B cell (primary cell): ENCODE measurements around the gene KDM6B. TPM values are rescaled to one million over a fixed set of nuclear protein-coding genes. Genes with fewer than 3 reads are reported as not detected.
A peak's percentile ranks its signal among the peaks of the same experiment; 100 is the strongest.

ENCODE experiments used
- ATAC-seq: fragments of 200-7000 bp; cut with Tn5 transposase; one replicate; pipeline ENCODE4 v1.10.0; 2021; ENCODE audit warnings: low read depth, mild to moderate bottlenecking, moderate number of reproducible peaks, moderate library complexity
- CTCF ChIA-PET: fragments of 350-600 bp; sonication (Branson Sonifier 250); formaldehyde crosslinking; loops from one replicate; lab custom pipeline; 2021; ENCODE audit warnings: antibody characterized with exemption, inconsistent platforms; lab: Charles Lee
- POLR2A ChIA-PET: fragments of 350-600 bp; sonication (Branson Sonifier 250); formaldehyde crosslinking; loops from one replicate; lab custom pipeline; 2021; ENCODE audit warnings: antibody characterized with exemption; lab: Charles Lee
- DNase-seq: peaks from one replicate; pipeline ENCODE4 v3.0.0; 2013
- H2AFZ ChIP-seq: 2 replicates; pipeline ENCODE4 v1.6.1; 2012; ENCODE audit warnings: mild to moderate bottlenecking, low read depth, low read length; ENCODE audit not compliant: insufficient read depth, poor library complexity, severe bottlenecking
- H3K27ac ChIP-seq, 2 donors: 1 replicate in 1 of 2; 2 replicates in 1 of 2; pipeline ENCODE4 v1.5.1; 2012 to 2013; ENCODE audit warnings: low read length in 2 of 2, mild to moderate bottlenecking in 2 of 2, moderate library complexity in 1 of 2
- H3K27me3 ChIP-seq, 4 experiments: fragments of 200-600 bp in 1 of 4; sonication (generic) in 1 of 4; replicated peaks in 1 of 4; 1 replicate in 2 of 4; 2 replicates in 2 of 4; pipeline versions ENCODE4 v1.6.1 to v1.7.0; 2013 to 2016; ENCODE audit warnings: low read length in 3 of 4, mild to moderate bottlenecking in 2 of 4, mixed read lengths in 1 of 4, moderate library complexity in 1 of 4; ENCODE audit not compliant: insufficient read depth in 4 of 4, control insufficient read depth in 3 of 4; ENCODE audit errors: control extremely low read depth in 1 of 4
- H3K36me3 ChIP-seq, 2 experiments: replicated peaks in 1 of 2; 1 replicate in 1 of 2; 2 replicates in 1 of 2; pipeline versions ENCODE4 v1.6.1 to v1.7.1; 2013; ENCODE audit warnings: low read length in 1 of 2; ENCODE audit not compliant: insufficient read depth in 2 of 2, control insufficient read depth in 1 of 2; ENCODE audit errors: control extremely low read depth in 1 of 2, extremely low read depth in 1 of 2
- H3K4me1 ChIP-seq, 2 donors: fragments of 200-600 bp in 1 of 2; sonication (generic) in 1 of 2; 1 replicate in 1 of 2; 2 replicates in 1 of 2; pipeline versions ENCODE4 v1.5.1 to v1.6.1; 2013 to 2017; ENCODE audit warnings: low read length in 2 of 2; ENCODE audit not compliant: control insufficient read depth in 2 of 2, insufficient read depth in 2 of 2
- H3K4me2 ChIP-seq: replicated peaks from 2 replicates; pipeline ENCODE3; 2012; ENCODE audit warnings: mild to moderate bottlenecking, low read depth, low read length; ENCODE audit not compliant: poor library complexity, severe bottlenecking
- H3K4me3 ChIP-seq, 5 experiments: fragments of 200-600 bp in 1 of 5; sonication (generic) in 1 of 5; 1 replicate in 3 of 5; 2 replicates in 2 of 5; pipeline versions ENCODE4 v1.5.1 to v1.7.0; 2011 to 2016; ENCODE audit warnings: low read length in 4 of 5, mild to moderate bottlenecking in 4 of 5, low read depth in 2 of 5, control low read depth in 1 of 5, moderate library complexity in 1 of 5; ENCODE audit not compliant: insufficient read depth in 1 of 5; ENCODE audit errors: control extremely low read depth in 1 of 5, extremely low read depth in 1 of 5
- H3K79me2 ChIP-seq: fragments of 200-600 bp; sonication (generic); one replicate; pipeline ENCODE4 v1.6.0; 2016; ENCODE audit warnings: low read length; ENCODE audit not compliant: control insufficient read depth, insufficient read depth
- H3K9ac ChIP-seq: fragments of 200-600 bp; sonication (generic); 2 replicates; pipeline ENCODE4 v1.6.1; 2017; ENCODE audit warnings: mild to moderate bottlenecking, low read length, moderate library complexity
- H3K9me3 ChIP-seq, 3 donors: one replicate each; pipeline versions ENCODE4 v1.6.1 to v1.7.1; 2013; ENCODE audit warnings: low read length in 2 of 3; ENCODE audit not compliant: control insufficient read depth in 2 of 3, insufficient read depth in 1 of 3; ENCODE audit errors: control extremely low read depth in 1 of 3
- H4K20me1 ChIP-seq: 2 replicates; pipeline ENCODE4 v1.6.0; 2012; ENCODE audit warnings: mild to moderate bottlenecking, low read length; ENCODE audit not compliant: insufficient read depth, control insufficient read depth, poor library complexity, severe bottlenecking
- H3K27ac Mint-ChIP-seq: one replicate; pipeline ENCODE4 v1.8.0; 2021; ENCODE audit warnings: mixed read lengths
- H3K27me3 Mint-ChIP-seq: one replicate; pipeline ENCODE4 v1.8.0; 2021; ENCODE audit warnings: mixed read lengths
- H3K4me1 Mint-ChIP-seq: one replicate; pipeline ENCODE4 v1.8.0; 2021; ENCODE audit warnings: mixed read lengths
- H3K4me3 Mint-ChIP-seq: one replicate; pipeline ENCODE4 v1.8.0; 2021; ENCODE audit warnings: mixed read lengths
- H3K9me3 Mint-ChIP-seq: one replicate; pipeline ENCODE4 v1.8.0; 2022; ENCODE audit warnings: mixed read lengths; ENCODE audit not compliant: insufficient read depth
- CTCF ChIP-seq: fragments of 200-600 bp; IDR thresholded peaks from one replicate; pipeline ENCODE4 v1.8.0; 2022; ENCODE audit warnings: antibody characterized with exemption, mild to moderate bottlenecking
- EZH2 ChIP-seq: IDR thresholded peaks from 2 replicates; pipeline ENCODE4 v1.6.1; 2012; ENCODE audit warnings: borderline replicate concordance, low read depth, mild to moderate bottlenecking, moderate library complexity, low read length; ENCODE audit not compliant: insufficient read depth, poor library complexity, severe bottlenecking
- WGBS: methylation state at CpG from one replicate; pipeline ENCODE4 v1.1.5; 2013; ENCODE audit warnings: missing lambda C conversion rate; ENCODE audit not compliant: insufficient coverage; 5-methylcytosine and 5-hydroxymethylcytosine counted together
- intact Hi-C: fragments of 100-400 bp; cut with micrococcal nuclease; formaldehyde crosslinking; loops from one replicate; pipeline ENCODE4 v1.10.0; 2022
- polyA plus RNA-seq: library from polyadenylated mRNA; depleted of rRNA; stranded (reverse); fragments of >200 nt; gene quantifications from 2 replicates; pipeline ENCODE4 v1.2.3, GENCODE V29; 2012
- total RNA-seq, 2 donors: library from RNA; stranded (reverse); fragments of 120-200 nt in 1 of 2; gene quantifications; 1 replicate in 1 of 2; 2 replicates in 1 of 2; pipeline versions ENCODE4 v1.2.3 to v1.2.4, GENCODE V29; 2013 to 2022

The KDM6B gene
- total and polyA plus RNA-seq, 2 donors (not counting 1 experiment from before 2014, with no cell fraction given): 18.6 to 110 TPM

- peak within 1 kb of the TSS in 1 of 5 experiments; percentile 92 for H3K4me3 ChIP-seq
- H3K27me3 ChIP-seq: no peaks in the 10 kb centered on the region
- peaks cover 9% of the 10 kb centered on the region for H3K79me2 ChIP-seq
- H2AFZ ChIP-seq: no peak within 1 kb of the TSS
- Mint-ChIP-seq H3K9me3 (no peaks in the 10 kb centered on the region), H3K27ac (no peak within 1 kb of the TSS), H3K4me3 (no peak within 1 kb of the TSS), H3K4me1 (peaks cover 22% of the 10 kb centered on the region), H3K27me3 (no peaks in the 10 kb centered on the region)
- H3K27ac ChIP-seq: no peak within 1 kb of the TSS
- ChIA-PET POLR2A (interaction anchor here (0.6 to 0.7 kb wide), 3 partner anchors 9 to 20 kb away, joined by 4 to 8 read pairs (median 4); no protein-coding TSS in a partner anchor), CTCF (interaction anchor here (2.6 kb wide), 2 partner anchors 13 to 18 kb away, joined by 26 to 53 read pairs; no protein-coding TSS in a partner anchor)
- peak within 1 kb of the TSS; percentile 83 for H3K4me2 ChIP-seq
- peak within 1 kb of the TSS; percentile 82 for H3K9ac ChIP-seq
- H3K9me3 ChIP-seq: no peaks in the 10 kb centered on the region
- peaks cover 37% of the 10 kb centered on the region for H4K20me1 ChIP-seq
- intact Hi-C loops: loop anchor here (5.0 kb wide), 4 partner anchors 62 to 603 kb away; partner anchors contain the start of genes CTDNEP1, ELP5, RNF227 and TP53
- ATAC-seq (no peak), DNase-seq (peak; percentile 60)
- TF ChIP-seq EZH2 (no peak), CTCF (no peak)
- H3K36me3 ChIP-seq: peaks cover 0 to 9% of the 10 kb centered on the region in 2 experiments
- 92% methylated on average over 46 of the region's 57 CpGs for WGBS
- peaks cover 27 to 45% of the 10 kb centered on the region in 2 donors for H3K4me1 ChIP-seq
Observed at GRCh38 chr17:7854851-7855659, 21.0 kb downstream of the KDM6B start, which contains the start of gene TMEM88. Gene TMEM88, plus strand, starts transcription at chr17:7855066. Its CDS starts 9 bp downstream, at chr17:7855075.
